NCI-H1930 (cell line): Measurements from ENCODE around the gene GPC5.
"Not testable (repeated sequence)": the region's sequence is repeated elsewhere in the genome, so short reads cannot be mapped to it uniquely, and the experiment has no call there.

Experiments used
- DNase-seq, 2 experiments: peaks; one replicate each; lab custom pipeline; 2025; lab: John Stamatoyannopoulos, UW

Gene GPC5

DNA sequence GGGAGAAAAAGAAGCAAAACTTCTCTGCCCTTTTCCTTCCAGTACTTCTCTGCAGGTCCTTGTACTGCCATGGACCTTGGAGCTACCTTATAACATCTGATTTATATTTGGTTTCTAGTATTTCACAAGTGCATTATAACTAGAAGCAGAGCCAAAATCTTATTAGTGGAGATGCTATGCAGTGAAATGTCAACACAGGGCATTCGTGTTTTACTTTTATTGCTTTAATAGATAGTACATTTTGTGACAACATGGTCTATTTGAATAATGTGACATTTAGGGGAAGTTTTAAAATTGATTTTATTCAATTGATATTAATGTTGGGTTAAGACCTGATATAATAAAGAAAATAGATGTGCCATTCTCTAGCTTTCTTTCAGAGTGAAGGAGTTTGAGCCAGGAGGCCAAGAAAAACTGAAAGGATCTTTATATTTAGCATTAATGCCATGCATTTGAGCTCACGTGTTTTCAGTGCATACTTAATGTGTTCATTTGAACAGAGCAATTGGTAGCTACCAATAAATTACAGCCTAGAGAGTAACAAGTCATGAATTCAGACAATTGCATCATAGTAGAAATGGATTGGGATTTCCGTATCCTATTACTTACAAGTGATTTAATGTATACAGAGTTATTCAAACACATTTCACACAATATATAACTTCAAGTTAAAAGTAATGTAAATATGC lies 863.8 kb downstream of the GPC5 start:
- DNase-seq: no peak

DNA sequence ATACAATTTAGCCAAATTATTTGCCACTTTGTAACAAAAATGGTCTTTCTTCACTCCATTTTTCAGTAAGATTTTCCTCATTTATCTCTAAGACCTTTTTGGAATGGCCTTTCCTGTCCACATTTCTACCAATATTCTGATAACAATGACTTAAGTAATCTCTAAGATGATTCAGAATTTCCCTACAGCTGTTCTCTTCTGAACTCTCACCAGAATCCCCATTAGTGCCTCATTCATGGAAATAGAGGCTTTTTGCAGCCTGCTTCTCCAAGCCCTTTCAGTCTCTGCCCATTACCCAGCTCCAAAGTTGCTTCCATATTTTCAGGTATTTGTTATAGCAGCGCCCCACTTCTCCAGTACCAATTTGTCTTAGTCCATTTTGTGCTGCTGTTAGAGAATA lies 867.0 kb downstream of the GPC5 start:
- DNase-seq: no peak

DNA sequence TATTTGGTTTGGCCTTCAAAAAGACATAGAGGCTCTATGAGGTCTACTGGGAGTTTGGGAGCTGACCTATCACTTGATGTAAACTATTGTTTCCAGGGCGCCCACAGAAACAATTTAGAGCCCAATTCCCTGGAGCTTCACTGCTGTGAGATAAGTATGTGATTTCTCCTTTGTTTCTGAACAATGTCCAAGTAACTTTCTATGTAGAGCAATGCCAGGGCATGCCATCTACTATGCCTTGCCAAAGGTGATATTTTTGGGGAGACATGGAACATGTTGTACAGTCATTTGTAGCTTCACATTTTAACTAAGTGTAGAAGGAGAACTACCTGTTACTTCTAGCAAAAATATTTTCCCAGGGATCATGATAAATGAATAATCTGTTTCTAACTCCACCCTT lies 872.6 kb downstream of the GPC5 start:
- no peak for DNase-seq

DNA sequence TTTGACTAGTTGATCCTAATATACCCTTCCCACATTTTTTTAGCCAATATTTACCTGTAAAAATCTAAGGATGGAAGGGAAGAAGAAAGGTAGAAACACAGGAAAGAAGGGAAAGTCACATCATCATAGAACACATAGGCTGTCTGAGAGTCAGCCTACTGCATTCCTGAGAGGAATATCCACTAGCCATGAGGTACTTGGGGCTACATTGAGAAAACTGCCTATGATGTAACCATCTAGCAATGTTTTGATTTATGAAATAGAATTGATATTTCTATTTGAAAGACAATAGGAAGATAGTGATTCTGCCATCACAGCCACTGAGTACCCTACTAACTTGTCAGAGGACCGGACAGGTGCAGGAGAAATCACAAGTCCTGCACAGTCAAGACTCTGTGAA lies 873.8 kb downstream of the GPC5 start:
- no peak for DNase-seq

DNA sequence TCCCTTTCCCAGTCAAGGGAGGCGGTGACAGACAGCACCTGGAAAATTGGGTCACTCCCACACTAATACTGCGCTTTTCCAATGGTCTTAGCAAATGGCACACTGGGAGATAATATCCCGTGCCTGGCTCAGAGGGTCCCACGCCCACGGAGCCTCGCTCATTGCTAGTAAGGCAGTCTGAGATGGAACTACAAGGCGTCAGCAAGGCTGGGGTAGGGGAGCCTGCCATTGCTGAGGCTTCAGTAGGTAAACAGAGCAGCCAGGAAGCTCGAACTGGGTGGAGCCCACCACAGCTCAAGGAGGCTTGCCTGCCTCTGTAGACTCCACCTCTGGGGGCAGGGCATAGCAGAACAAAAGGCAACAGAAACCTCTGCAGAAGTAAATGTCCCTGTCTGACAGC lies 882.6 kb downstream of the GPC5 start:
- DNase-seq: not testable (repeated sequence)

DNA sequence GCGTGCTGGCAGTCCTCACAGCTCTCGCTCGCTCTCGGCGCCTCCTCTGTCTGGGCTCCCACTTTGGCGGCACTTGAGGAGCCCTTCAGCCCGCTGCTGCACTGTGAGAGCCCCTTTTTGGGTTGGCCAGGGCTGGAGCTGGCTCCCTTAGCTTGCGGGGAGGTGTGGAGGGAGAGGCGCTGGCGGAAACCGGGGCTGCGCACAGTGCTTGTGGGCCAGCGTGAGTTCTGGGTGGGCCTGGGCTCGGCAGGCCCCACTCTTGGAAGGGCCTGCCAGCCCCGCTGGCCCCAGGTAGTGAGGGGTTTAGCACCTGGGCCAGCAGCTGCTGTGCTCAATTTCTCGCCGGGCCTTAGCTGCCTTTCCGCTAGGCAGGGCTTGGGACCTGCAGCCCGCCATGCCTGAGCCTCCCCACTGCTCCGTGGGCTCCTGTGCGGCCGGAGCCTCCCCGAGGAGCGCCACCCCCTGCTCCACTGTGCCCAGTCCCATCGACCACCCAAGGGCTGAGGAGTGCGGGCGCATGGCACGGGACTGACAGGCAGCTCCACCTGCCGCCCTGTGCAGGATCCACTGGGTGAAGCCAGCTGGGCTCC lies 892.4 kb downstream of the GPC5 start:
- not testable (repeated sequence) for DNase-seq

DNA sequence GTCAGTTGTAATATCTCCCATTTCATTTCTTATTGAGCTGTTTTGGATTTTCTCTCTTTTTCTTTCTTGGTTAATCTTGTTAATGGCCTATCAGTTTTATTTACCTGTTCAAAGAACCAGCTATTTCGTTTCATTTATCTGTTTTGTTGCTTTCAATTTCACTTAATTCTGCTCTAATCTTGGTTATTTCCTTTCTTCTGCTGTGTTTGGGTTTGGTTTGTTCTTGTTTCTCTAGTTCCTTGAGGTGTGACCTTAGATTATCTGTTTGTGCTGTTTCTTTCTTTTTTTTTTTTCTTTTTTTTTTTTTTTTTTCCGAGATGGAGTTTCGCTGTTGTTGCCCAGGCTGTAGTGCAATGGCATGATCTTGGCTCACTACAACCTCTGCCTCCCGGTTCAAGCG lies 896.1 kb downstream of the GPC5 start:
- DNase-seq: not testable (repeated sequence)

DNA sequence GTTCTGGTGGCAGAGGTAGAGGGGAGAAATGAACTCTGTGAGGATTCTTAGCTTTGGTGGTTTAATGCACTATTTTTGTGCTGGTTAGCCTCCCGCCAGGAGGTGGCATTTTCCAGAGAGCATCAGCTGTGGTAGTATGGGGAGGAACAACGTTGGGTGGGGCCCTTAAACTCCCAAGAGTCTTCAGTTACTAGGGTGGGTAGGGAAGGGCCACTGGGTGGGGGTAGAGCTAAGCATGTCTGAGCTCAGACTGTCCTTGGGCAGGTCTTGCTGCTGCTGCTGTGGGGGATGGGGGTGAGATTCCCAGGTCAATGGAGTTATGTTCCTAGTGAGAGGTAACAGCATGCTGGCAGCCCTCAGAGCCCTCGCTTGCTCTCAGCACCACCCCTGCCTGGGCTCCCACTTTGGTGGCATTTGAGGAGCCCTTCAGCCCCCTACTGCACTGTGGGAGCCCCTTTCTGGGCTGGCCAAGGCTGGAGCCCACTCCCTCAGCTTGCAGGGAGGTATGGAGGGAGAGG lies 897.8 kb downstream of the GPC5 start:
- DNase-seq: not testable (repeated sequence)

DNA sequence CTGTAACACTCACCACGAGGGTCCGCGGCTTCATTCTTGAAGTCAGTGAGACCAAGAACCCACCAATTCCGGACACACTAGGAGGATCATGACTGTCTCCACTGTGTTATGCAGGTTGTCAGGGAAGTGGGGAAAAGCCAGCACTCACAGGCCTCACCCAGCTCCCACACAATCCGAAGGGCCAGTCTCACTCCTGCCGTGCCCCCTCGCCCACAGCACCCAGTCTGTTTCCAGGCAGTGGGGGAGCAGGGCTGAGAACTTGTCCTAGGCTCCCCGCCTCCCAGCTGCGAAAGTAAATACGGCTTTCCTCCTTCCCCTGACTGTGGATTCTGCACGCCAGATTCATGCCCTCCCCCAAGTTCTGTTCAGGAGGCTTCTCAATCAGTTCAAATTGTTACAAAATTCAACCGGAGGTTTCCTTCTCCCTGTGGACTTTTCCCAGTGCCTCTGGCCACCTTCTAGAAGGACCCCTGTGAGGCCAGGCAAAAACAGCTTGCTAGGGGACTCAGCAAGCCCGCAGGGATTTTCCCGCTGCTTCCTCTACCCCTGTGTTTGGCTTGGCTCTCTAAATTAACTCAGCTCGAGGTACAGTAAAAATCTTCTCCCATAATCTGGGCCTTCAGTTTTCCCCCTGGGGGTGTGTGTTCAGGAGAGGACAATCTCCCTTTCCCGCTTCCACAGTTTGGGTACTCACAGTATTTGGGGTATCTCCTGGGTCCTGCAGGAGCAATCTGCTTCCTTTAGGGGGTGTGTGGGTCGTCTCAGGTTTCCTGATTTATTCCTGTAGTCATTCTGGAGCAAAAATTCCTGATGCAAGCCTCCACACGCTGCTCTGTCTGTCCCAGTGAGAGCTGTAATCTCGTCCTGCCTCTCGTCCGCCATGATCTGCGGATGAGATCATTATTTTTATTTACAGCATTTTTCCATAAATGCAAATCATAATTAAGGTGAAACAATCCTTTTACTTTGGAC lies 899.8 kb downstream of the GPC5 start:
- DNase-seq: no peak

DNA sequence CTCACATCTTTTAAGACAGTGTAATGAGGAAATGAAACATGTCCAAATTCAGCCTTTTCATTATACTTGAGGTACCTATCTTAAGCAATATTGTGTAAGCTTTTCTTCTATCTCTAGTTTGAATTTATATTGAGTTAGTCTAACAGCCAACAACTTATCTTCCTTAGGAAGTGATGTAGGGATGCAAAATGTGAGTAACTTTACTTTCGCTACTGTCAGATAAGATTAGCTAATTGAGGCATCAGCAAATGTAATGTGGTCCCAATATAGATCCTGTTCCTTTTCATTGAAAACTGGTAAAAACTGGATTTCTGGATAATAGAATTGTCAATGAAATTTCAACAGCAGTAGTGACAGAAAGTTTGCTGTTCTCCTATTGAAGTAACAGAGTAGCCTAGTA lies 902.2 kb downstream of the GPC5 start:
- no peak for DNase-seq

DNA sequence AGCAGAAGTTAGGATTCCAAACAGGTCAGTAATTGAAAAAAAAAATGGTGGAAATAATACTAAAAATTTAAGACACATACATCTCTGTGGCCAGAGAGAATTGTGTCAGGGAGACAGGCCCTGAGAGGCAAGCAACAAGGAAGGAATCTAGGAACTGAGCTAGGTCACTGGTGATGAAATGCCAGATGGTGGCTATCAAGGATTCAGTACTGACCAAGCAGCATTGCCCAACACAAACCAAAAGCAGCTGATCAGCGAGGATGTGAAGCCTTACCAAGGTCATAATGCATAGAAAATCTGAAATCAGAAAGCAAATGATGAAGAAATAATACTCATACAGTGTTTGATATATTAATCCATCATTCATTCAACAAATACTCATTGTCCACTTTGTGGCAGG lies 905.0 kb downstream of the GPC5 start:
- no peak for DNase-seq

DNA sequence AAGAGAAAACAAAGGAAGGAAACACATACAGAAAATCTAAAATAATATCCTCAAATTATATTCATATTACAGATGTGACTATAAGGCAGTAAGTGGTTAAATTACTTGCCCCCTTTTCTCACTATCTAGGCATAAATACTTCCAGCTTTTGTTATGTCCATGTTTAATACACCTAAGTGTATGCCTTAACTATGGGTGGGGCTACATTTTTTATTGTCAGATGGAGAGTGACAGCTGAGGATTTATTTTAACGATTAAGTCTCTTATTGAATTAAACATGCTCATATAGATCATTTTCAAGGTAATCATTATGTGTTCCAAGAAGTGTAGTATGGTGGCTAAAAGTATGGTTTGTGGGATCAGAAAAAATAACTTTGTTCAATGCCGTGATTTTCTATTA lies 909.3 kb downstream of the GPC5 start:
- DNase-seq: no peak

DNA sequence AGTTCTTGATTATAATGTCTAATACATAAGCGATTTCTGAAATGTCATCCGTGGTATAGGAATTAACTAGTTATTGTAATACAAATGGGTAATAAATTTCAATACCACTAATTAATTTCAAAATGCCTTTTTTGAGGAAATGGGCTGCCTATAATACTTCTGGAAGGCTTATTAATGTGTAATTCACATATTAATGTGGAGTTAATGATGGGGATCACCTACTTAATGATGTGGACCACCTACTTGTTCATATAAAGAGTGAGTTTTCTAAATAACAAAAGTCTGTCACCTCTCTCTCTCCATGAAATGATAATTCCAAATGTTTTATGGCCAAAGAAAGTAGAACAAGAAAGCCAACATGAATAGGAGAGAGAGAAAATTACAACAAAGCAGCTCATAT lies 914.4 kb downstream of the GPC5 start:
- no peak for DNase-seq

DNA sequence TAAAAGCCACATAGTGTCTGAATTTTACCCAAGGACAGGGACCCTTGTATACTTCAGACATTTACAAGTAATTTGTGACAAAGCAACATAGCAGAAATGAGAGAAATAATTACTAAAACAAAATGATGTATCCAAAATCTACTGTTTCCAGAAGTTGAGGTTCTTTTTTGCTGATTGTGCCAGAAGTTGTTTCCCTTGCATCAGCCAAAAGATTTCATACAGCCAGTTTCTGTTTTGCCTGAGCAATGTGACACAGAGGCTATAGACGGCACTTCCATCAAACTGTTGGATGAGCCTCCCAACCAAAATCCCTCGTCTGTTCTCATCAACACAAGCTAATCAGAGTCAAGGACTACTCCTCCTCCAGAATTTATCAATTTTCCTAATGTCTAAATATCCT lies 915.0 kb downstream of the GPC5 start:
- DNase-seq: no peak

DNA sequence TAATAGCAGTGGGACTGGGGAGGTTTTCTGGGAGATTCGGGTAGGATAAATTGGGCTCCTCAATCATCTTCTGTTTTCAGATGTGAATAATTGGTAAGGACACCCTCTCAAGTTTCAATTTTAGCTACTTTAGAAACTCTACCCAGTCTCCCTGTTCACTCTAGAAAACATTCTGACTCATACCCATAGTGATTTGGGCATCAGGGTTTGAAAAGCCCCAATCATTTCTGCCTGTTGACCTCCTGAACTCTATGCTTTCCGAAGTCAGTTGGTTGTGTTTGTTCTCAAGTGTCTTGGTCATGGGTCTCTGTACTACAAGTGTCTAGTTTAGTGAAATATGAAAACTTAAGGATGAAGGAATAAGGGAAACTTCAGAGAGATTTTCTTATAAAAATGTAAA lies 916.8 kb downstream of the GPC5 start:
- DNase-seq: no peak

DNA sequence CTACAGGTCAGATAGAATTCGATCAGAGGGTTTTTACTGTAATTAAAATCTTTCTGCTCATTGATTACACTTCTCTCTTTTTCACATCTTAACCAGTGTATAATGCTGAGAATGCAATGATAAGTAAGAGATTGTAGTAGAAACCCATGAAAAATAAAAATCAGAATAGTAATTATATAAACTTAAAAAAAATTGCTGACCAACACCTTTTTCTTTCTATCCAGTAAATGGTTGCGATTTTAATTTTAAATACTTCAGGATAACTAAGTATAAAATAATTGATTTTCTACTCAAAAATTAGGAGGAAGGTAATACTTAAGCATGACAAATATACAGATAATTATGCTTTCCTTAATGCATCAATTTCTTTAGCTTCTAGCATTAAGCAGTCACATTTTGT lies 917.6 kb downstream of the GPC5 start:
- no peak for DNase-seq

DNA sequence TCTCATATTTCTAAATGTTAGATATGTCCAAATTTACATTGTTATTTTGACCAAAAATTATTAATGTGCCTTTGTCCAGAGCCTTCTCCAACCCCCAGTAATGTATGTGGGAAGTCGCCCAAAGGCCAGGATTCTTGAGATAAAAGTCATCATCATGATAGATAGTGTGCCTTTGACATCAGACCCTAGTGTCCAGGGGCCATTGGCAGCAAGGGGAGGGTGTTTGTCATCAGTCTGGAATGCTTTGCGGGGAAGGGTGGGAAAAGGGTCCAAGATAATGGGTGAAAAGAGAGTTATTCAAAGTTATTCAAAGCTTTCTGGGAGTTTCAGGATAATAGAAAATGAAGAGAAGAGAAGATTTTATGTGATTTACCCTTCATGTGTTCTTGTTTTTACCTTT lies 918.6 kb downstream of the GPC5 start:
- no peak for DNase-seq

DNA sequence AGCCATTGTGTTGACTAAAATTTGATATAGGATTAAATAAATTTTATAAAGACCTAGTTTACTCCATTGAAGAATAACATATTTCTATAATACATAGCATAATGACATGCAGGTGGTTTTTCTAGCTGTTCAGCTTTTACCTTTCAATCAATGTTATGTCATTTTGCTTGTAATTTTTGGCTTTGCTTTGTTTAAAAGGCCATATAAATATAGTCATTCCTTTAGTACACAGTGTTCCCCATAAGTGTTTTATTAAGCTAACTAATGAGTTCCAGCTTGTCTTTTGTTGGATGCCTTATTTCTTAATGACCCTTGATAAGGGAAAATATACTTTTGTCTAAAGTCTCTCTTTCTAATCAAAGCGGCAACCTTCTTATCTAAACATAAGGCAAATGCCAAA lies 921.9 kb downstream of the GPC5 start:
- DNase-seq: no peak

DNA sequence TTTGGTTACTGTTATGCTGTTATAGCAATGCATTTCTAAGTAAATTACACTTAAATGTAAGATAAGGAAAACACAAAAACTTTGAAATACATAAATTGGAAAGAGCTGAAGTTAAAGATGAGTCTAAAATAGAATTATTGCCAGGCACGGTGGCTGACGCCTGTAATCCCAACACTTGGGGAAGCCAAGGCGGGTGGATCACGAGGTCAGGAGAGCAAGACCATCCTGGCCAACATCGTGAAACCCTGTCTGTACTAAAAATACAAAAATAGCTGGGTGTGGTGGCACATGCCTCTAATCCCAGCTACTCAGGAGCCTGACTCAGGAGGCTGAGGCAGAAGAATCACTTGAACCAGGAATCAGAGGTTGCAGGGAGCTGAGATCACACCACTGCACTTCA lies 922.8 kb downstream of the GPC5 start:
- no peak for DNase-seq

DNA sequence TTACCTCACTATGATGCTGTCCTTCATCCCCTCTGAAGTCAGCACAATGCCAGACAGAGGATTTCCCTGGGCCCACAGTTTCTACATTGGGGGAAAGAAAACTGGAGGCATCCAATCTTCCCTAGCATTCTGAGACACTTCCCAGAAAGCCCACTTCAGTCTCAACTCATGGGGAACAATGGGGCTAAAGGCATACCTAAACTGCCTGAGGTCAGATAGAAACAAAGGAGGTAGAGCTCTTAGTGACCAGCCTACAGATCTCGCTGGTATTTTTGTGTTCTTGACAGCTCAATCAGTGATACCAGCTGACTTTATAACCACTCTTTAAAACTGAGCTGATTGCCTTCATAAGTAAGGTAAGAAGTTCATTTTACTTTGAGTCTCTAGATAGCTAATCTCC lies 947.2 kb downstream of the GPC5 start:
- DNase-seq: no peak

DNA sequence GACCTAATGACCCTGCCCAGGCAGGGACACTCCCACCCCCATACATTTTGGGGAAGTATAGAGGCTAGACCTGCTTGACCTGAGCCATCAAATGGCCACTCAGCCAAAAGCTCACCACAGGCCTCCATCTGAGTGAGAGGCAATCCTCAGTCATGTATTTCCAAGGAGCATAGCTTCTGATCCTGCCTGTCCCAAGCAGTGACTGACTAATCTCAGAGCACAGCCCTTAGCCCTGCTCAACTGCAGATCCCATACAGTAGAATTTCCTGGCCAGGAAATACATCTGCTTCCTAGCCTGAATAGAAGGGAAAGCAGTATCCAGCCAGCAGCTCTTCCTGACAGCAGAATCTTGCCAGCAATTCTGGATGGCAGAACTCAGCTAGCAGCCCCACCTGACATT lies 947.6 kb downstream of the GPC5 start:
- no peak for DNase-seq

DNA sequence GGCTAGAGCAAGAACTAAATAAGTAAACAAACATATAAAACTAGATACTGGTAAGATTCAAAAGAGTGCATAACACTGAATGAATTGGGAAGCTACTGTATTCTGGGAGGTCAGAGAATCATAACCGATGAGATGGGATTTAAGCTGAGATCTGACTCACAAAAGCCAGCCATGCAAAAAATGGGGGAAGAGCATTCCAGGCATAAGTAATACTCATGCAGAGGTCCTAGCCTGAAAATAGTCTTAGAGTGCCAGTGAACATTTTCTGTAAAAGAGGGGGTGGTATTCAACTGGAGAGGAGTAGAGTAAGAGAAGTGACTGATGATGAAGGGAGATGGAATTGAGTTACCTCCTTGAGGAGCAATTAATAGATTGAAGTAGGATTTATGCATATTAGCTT lies 956.2 kb downstream of the GPC5 start:
- DNase-seq: no peak

DNA sequence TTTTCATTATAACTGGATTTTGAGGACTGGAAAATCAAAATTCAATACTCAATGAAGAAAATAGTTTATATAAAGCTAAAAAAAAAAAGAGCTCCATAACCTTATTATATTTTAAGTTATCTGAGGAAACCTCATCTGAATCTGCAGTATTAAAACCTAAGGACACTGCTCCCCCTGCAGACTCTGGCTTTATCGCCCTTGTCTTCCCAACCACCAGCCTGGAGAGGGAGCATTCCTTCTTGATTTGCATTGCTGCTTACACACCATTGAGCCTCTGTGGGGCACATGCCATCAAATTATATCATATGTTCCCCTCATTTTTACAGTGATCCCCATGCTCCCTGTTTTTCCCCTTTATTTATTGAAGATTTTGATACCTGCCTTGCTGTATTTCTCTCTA lies 956.8 kb downstream of the GPC5 start:
- DNase-seq: no peak
